ENCODE measurements around the gene PWP2.
"Not testable (repeated sequence)": the region's sequence is repeated elsewhere in the genome, so short reads cannot be mapped to it uniquely, and the experiment has no call there.

DNA sequence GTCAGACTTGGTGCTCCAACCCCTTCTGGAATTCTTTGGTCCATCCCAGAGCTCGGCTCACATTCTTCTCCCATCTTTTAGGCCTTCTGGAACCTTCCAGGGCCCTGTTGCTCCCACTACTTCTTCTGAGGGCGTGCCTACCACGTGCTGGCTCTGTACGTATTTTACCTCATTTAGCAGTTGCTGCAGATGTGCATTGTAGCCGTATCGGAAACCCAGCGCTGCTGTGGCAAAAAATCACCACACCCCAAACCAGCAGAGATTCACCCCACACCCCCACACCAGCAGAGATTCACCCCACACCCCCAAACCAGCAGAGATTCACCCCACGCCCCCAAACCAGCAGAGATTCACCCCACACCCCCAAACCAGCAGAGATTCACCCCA lies 48.8 kb downstream of the PWP2 start:
- TF ChIP-seq POLR2AphosphoS5, POLR2A (IDR thresholded peaks at IDR 0.05): not testable (repeated sequence)
- TF ChIP-seq, protein P1, sequence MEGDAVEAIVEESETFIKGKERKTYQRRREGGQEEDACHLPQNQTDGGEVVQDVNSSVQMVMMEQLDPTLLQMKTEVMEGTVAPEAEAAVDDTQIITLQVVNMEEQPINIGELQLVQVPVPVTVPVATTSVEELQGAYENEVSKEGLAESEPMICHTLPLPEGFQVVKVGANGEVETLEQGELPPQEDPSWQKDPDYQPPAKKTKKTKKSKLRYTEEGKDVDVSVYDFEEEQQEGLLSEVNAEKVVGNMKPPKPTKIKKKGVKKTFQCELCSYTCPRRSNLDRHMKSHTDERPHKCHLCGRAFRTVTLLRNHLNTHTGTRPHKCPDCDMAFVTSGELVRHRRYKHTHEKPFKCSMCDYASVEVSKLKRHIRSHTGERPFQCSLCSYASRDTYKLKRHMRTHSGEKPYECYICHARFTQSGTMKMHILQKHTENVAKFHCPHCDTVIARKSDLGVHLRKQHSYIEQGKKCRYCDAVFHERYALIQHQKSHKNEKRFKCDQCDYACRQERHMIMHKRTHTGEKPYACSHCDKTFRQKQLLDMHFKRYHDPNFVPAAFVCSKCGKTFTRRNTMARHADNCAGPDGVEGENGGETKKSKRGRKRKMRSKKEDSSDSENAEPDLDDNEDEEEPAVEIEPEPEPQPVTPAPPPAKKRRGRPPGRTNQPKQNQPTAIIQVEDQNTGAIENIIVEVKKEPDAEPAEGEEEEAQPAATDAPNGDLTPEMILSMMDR (IDR thresholded peaks at IDR 0.05): not testable (repeated sequence)
